GM20000 (cell line): ENCODE data around the gene MAD1L1.
A peak's percentile ranks its signal among the peaks of the same experiment; 100 is the strongest.
"Not testable (repeated sequence)": the region's sequence is repeated elsewhere in the genome, so short reads cannot be mapped to it uniquely, and the experiment has no call there.

ENCODE experiments used
- DNase-seq: peaks from one replicate; pipeline ENCODE4 v3.0.0; 2012; ENCODE audit warnings: low spot score
- CTCF ChIP-seq: IDR thresholded peaks from 2 replicates; pipeline ENCODE4 v1.5.1; 2012; ENCODE audit warnings: mild to moderate bottlenecking, control low read depth; ENCODE audit errors: extremely low read depth, missing control alignments

MAD1L1 gene

GRCh38 chr7:2066251-2066919 lies 166.4 kb downstream of the MAD1L1 start:
- TF ChIP-seq CTCF, result no peak
- peak; percentile 65 for DNase-seq

GRCh38 chr7:2065528-2065927 lies 167.2 kb downstream of the MAD1L1 start:
- DNase-seq, result no peak
- no peak for TF ChIP-seq CTCF

- TF ChIP-seq CTCF, result no peak
- DNase-seq, result no peak
These were observed 169.0 kb downstream of the MAD1L1 start for GRCh38 chr7:2063563-2064260.

- no peak for DNase-seq
- no peak for TF ChIP-seq CTCF
These were observed 170.1 kb downstream of the MAD1L1 start for GRCh38 chr7:2062648-2063047.

GRCh38 chr7:2060701-2061100 lies 172.0 kb downstream of the MAD1L1 start:
- TF ChIP-seq CTCF, result no peak
- DNase-seq, result no peak

GRCh38 chr7:2059964-2060700 lies 172.6 kb downstream of the MAD1L1 start:
- DNase-seq, result no peak
- TF ChIP-seq CTCF, result no peak

GRCh38 chr7:2058246-2058645 lies 174.5 kb downstream of the MAD1L1 start:
- not testable (repeated sequence) for DNase-seq
